NAMALWA (cell line): ENCODE data around the gene RPS5.
"Not testable (repeated sequence)": the region's sequence is repeated elsewhere in the genome, so short reads cannot be mapped to it uniquely, and the experiment has no call there.

Experiments used
- DNase-seq: peaks from one replicate; pipeline ENCODE4 v3.0.0-alpha.2; 2015; ENCODE audit warnings: low spot score

RPS5 gene

DNA sequence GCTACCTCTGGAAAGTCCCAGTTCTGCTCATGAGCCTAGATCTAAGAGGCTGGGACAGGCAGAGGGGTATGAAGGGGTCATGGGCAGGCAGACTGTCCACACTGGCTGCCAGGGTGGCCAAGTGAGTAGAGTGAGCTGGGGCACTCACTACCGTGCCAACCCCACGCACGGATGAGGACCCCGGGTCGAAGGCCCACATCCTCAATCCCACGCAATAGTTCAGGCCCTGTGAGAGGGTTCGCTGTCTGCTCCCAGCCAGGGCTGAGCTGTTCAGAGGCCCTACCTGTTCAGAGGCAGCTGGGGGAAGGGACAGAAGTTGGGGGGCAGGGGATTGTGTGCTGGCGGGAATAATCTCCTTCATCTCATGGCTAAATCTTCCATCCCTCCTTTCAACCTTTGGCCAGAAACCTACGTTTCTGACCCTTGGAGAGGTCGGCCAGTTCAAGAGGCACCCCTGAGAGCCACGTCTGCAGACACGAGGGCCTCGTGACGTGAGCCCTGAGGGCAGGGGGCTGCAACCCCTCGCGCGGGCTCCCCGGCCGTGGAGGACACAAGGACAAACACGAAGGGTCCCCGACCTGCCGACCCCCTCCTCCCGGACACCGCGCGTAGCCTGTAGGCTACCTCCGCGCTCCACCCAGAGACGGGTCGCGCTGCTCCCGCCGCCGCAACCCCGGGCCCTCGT, 1.0 kb upstream of the RPS5 start:
- DNase-seq: no peak

DNA sequence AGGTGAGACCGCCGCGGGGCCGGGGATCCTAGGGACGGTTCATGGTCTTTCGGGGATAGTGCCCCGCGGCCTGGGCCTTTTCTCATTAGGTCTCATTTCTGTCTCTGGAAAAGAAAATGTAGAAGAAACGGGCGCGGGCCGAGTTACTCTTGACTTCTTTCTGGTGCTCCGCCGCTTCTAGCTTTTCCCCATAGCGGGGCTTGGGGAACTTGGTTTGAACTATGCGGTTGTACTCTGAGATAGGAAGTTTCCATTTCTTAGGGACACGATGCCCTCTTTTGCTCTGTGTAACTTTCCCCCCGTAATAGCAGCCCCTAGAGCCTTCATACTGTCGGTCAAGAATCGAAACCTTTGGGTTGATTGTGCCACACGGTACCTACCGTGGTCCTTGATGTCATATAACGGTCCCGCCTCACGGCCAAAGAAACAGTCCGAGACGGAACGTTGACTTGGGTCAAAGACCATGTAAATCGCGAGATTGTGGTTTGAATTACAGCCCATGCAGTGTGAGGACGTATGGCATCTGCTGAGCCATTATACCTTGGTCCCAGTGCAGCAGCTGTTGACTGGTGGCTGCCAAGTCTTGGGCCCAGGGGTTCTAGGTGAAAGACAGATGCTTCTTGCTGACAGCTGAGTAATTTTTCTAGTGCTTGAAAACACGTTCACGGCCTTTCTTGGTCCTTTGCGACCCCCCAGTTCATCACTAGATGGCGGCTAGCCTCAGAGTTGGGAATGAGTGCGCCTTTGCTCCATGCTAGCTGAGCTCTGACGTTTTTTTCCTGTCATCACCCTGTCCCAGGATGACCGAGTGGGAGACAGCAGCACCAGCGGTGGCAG, 487 bp downstream of the RPS5 start:
- no peak for DNase-seq

DNA sequence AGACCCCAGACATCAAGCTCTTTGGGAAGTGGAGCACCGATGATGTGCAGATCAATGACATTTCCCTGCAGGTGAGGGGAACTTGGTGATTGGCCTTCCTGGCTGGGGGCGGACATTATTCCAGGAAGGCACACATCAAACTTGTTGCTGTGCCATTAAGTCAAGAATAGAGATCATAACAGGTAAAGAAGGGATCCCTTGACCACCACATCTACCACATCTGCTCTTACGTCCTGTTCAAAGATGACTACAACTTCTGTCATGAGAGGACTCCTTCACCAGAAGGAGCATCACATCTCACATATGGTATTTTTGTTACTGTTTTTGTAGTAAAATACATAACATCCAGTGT, 1.1 kb downstream of the RPS5 start:
- no peak for DNase-seq

DNA sequence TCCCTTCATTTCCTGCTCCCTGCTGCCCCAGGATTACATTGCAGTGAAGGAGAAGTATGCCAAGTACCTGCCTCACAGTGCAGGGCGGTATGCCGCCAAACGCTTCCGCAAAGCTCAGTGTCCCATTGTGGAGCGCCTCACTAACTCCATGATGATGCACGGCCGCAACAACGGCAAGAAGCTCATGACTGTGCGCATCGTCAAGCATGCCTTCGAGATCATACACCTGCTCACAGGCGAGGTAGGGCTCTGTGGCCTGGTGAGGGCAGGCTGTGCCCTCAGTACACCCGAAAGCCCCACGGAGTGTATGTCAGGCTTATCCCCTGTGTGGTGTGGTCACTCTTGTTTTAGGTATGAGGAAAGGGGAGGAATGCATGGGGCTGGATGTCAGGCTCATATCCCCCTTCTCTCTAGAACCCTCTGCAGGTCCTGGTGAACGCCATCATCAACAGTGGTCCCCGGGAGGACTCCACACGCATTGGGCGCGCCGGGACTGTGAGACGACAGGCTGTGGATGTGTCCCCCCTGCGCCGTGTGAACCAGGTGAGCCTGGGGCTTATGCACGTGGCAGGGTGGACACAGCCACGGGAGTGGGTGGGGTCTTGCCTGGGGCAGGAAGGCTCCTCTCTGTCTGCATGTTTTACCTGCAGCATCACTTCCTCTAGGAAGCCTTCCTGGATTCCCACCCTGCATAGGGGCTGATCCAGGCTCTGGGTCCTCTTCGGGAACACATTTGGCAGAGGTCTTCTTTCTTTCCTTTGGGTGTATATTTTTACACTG, 6.1 kb downstream of the RPS5 start:
- no peak for DNase-seq

DNA sequence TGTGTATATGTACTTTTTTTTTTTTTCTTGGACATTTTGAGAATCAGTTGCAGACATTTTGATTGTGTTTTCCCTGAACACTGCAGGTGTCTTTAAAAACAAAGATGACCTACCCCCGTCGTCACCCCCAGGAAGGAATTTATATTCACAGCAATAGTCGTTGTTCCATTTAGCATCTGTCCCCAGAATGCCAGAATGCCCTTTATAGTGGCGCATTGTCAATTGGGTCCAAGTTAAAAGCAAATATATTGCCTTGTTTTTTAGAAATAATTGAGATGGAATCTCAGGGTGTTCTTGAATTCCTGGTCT, 6.6 kb downstream of the RPS5 start:
- no peak for DNase-seq

DNA sequence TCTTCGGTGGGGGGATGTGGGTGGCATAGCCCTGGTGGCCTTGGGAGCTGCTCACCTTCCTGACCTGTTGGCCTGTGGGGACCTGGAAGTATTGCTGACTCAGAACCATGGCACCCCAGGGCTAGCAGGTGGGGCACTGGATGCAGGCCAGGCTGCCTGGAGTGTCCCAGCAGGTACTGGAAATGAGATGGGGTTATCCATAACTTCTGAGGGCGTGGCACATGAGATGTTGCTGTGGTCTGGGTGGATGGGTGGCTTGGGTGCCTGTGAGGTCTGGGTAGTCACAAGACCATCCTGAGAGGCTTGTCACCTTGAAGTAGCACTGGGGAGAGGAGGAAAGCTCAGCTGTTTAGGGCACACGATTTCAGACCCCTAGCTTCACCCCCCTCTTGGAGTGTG, 7.8 kb downstream of the RPS5 start:
- DNase-seq: no peak

DNA sequence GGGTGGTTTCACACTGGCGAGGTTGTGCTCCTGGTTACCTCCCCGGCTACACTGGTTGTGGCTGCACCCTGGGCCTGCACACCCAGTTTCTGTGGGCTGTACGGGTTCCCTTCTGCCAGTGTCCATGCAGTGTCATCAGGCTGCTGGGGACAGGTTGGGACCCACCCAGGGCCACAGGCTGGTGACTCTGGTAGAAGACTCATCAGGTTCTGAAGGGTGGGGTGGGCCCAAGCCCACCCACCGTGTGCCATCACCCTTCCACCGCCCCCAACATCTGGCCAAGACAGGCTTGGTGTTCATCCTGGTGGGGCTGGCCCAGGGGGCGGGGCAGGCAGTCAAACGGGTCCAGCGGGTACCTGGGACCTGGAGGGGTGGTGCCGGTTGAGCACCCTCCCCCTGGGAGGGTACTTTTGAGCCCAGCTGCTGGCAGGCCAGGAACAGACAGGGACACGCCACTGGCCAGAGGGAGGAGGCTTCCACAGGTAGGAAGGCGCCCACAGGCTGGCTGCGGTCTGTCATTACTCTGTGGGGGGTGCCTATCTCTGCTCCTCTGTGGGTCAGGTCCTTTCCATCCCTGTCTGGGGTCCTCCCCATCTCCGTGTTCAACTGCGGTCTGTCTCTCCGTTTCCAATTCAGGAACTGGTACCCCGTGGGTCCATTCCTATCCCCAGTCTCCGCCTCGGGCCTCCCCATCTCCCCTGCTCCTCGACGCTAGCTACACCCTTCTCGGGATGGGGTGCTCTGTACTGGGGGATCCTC, 8.3 kb downstream of the RPS5 start, which contains the start of gene RNF225:
RNF225 (plus strand) TSS at position 437 of the 759 bp plus-strand sequence. CDS start 434 bp downstream, outside the sequence.
- no peak for DNase-seq

DNA sequence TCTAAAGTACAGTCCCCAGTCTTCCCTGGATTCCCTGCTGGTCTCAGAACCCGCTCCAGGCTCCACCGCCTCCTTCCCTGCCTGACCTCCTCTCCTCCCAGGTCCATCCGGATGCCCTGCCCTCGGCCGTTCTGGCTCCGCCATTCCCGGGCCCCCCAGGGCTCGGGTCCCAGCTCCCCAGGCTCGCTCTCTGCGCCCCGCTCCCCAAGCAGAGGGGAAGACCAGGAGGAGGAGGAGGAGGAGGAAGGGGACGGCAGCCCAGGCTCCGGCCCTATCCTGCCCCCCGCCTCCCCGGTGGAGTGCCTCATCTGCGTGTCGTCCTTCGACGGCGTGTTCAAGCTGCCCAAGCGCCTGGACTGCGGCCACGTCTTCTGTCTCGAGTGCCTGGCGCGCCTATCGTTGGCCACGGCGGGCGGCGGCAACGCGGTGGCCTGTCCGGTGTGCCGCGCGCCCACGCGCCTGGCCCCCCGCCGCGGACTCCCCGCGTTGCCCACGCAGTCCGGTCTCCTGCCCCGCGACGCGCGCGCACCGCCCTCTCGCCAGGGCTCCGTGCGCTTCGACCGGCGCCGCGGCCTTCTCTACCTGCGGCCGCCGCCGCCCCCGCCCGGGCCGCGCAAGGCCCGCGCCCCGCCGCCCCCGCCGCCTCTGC, 9.0 kb downstream of the RPS5 start:
- DNase-seq: no peak

DNA sequence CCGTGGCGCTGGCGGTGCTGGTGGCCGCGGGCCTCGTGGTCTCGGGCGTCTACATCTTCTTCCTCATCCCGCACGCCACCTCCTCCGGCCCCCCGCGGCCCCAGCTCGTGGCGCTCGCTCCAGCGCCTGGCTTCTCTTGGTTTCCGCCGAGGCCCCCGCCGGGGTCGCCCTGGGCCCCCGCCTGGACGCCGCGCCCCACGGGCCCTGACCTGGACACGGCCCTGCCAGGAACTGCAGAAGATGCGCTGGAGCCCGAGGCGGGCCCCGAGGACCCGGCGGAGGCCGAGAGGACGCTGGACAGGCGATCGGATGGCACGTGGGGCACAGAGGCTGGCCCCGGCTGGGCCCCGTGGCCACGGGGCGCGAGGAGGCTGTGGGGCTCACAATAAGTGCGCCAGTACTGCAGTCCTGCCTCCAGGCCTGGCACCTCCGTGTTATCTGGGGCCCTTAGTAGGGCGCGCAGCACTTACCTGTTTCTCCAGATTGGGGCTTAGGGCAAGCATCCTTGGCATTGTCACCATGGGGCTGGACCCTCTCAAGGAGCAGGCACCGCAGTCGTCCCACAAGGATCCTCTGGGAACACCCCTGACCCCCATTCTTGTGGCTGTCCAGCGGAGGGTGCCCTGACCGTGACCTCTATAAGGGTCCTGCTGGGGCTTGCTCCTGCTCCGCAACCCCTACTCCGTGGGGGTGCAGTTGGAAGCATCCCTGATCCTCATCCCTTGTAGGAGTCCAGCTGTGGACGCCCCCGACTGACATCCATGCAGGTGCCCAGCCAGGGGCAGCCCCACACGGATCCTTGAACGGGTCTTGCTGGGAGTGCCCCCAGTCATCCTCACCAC, 9.8 kb downstream of the RPS5 start:
- DNase-seq: no peak

DNA sequence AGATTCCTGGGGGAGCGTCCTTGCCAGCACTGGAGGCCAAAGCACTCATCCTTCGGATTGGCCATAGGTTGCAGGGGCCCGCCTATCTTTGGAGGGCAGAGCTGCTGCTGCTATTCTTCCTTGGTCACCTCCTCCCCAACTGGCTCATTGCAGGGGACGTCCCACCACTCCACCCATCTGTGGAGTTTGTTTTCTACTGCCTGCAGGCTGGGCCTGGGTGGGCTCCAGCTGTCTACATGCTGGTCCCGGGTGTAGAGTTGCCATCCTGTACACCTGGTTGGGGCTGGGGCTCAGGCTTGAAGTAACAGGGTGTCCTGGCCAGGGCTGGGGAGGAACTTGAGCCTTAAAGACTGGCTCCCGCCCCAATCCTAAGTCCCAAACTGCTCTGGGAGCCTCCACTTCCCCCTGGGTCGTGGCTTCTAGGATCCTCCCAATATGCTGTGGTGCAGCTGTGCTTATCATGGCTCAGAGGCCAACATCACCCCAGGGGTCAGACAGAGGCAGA, 10.5 kb downstream of the RPS5 start:
- no peak for DNase-seq

DNA sequence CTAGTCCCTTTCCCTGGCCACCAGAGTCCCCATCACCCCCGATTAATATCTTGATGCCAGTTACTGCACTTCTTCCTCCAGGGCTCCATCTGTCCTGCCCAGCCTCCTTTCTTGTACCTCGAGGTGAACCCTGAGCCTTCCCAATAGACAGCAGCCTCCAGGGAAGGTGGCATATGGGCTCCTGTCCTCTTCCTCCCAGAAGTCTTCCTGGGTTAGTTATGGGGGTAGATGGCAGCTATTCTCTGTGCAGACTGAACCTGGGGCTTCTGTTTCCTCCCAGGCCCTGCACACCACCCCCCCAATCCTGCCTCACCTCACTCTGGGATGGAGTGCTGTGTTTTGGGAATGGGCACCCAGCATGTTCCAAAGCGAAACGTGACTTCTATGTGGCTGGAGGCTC, 11.0 kb downstream of the RPS5 start:
- no peak for DNase-seq

DNA sequence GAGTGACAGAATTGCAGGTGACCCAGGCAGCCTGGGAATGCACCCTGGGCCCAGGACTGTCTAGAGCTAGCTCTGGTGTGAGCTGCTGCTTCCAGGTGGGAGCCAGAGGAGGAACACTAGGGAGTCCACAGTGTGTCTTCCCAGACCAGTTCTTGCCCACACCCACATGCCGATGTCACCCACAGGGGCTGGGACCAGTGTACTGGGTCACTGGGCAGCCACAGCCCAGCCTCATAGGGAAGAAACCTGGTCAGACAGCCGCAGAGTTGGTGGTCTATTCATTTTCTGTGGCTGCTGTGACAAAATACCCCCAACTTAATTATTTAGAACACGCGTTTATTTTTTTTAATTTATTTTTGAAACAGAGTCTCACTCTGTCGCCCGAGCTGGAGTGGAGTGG, 11.5 kb downstream of the RPS5 start:
- no peak for DNase-seq

DNA sequence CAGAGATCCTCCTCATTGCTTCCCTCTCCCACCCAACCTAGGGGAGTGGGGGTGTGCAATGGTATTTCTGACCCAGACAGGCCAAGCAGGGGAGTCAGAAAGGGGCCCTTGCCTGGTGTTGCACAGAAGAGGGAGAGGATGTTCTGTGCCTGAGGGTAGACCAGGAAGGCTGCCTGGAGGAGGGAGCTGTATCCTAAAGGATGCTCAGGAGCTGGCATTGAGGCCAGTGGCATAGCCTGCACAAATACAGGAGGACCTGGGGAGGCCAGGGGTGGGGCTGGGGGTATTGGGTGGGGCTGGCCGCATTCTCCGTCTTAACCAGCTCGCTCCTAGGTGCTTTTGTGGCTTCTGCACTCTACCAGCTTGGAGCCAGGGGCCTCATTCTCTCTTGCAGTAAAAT, 12.8 kb downstream of the RPS5 start:
- DNase-seq: no peak

DNA sequence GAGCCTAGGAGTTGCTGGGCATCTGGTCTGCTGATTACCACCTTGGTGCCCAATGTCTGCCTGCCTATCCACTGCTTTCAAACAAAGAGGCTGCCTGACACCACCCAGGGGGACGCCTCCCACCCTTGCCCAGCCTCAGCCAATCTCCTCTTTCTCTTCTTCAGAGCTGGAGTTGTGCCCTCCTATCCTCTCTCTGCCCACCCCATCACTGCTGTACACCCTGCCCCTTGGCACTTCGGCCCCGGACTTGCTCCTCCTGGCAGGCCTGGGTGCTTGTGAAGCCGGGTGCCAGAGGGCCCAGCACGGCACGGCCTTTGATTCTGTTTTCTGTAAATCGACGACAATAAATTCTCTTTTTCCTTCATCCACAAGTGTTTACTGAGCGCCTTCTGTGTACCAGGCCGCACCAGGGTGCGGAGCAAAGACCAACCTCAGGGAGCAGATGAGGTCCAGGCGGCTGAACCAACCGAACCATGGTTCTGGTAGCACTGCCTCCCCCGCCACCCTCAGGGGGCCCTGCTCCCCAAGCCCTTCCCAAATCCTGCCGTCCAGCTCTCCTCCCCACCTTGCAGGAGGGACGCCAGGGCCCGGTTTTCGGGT, 13.3 kb downstream of the RPS5 start:
- DNase-seq: no peak

DNA sequence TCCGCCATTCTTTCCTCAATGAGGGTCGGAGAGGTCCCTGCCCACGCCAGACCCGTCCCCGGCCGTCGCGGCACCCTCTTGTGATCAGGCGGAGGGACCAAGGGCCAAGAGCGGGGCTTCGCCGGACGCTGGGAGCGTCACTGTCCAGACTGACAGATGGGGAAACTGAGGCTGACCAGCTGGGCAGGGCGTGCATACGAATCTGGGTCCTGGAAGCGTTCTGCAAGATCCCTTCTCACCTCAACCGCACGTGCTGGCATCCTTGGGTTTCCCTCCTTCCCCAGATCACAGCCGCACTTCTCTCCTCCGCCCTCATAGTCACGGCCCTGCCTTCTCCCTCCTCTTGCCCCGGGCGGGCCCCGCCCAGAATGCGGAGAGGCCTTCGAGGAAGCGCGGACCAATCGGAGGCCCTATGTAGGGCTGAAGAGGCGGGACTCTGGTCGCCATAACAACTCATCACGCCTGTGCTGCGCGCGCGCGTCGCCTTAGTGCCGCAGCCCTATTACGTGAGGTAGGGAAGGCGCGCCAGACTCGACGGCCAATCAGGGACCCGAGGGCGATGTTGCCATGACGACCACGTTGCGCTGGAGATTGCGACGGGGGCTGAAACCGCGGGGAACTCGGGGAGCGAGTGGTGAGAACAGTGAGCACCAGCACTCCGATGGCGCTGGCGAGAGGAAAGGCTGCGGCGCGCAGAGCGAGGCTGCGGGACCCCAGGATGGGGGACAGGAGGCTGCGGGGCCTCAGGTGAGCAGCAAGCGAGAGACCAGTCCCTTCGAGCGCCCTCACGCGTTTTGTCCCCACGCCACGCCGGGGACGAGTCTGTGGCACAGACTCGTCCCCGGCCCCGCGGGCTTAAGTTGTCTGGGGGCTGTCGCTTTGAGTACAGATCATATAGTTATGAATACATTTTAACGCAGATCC, 14.1 kb downstream of the RPS5 start:
- DNase-seq: peak; percentile 99

DNA sequence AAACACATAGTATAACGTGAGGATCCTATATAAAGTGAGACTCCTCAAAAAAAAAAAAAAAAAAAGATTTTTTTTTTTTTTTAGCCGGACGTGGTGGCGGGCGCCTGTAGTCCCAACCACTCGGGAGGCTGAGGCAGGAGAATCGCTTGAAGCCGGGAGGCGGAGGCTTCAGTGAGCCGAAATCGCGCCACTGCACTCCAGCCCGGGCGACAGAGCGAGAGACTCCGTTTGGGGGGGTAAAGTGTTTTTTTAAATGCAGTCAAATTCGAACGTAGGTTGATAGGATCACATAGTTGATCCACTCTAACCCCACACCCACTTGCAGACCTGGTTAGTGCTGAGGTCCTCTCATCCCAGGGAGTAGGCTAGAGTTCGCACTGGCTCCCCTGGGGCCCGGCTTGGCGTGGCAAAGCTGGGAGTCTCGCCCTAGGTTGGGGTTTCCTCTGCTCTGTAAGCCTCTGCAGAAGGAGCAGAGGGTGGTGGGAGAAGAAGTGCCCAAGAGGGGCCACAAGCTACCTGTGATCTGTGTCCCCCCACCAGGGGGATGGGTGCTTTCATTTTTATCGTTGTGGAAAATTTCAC, 14.9 kb downstream of the RPS5 start:
- no peak for DNase-seq

DNA sequence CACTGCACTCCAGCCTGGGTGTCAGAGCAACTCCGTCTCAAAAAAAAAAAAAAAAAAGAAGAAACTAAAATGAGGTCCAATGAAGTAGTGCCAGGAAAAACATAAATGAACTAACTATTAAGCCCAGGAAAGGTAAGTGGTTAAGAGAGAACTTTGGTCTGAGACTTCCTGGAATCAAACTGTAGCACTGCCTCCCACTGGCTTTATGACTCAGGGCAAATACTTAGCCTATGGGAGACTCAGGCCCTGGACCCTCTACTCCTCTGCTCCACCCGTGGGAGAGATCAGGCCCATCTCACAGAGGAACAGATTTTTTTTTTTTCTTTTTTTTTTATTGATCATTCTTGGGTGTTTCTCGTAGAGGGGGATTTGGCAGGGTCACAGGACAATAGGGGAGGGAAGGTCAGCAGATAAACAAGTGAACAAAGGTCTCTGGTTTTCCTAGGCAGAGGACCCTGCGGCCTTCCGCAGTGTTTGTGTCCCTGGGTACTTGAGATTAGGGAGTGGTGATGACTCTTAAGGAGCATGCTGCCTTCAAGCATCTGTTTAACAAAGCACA, 16.9 kb downstream of the RPS5 start:
- DNase-seq: not testable (repeated sequence)
